ENCODE results near the gene GNA15.

DNA sequence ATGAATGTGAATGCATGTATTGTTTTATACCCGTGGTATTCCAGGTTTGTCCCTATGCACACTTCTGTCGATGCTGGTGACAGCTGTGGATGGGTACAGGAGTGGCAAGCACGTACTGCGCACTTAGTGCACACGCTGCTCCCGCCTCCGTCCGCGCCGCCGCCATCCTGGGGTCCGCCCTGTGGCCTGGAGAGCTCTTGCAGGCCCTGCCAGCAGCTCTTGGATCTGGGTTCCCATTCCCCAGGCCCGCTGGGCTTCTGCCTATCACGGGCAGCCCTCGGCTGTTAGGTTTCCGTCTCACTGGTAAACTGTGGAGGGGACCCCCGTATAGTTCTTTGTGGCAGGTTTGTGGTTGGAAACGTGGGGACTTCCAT lies 37.7 kb upstream of the GNA15 start:
- TF ChIP-seq, protein P1, sequence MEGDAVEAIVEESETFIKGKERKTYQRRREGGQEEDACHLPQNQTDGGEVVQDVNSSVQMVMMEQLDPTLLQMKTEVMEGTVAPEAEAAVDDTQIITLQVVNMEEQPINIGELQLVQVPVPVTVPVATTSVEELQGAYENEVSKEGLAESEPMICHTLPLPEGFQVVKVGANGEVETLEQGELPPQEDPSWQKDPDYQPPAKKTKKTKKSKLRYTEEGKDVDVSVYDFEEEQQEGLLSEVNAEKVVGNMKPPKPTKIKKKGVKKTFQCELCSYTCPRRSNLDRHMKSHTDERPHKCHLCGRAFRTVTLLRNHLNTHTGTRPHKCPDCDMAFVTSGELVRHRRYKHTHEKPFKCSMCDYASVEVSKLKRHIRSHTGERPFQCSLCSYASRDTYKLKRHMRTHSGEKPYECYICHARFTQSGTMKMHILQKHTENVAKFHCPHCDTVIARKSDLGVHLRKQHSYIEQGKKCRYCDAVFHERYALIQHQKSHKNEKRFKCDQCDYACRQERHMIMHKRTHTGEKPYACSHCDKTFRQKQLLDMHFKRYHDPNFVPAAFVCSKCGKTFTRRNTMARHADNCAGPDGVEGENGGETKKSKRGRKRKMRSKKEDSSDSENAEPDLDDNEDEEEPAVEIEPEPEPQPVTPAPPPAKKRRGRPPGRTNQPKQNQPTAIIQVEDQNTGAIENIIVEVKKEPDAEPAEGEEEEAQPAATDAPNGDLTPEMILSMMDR (IDR thresholded peaks at IDR 0.05; ENCODE audit: low read length) = no peak
- TF ChIP-seq EZH2 (optimal IDR thresholded peaks at IDR 0.05; ENCODE audit: low read depth, low read length) = no peak
